Small intestine (tissue), 7 donors: ENCODE results near the gene TGFBI. TPM values are rescaled to one million over a fixed set of nuclear protein-coding genes. Genes with fewer than 3 reads are reported as not detected.

ENCODE experiments used
- DNase-seq, 2 donors: peaks; one replicate each; pipeline versions ENCODE4 v3.0.0 to v3.0.0-alpha.2; 2013
- FAIRE-seq: peaks from 2 replicates; lab custom pipeline; 2012; peaks lifted over from hg19 to GRCh38; lab: Jason Lieb, UNC
- H3K27ac ChIP-seq, 3 donors: one replicate each; pipeline ENCODE4 v1.5.1; 2013; ENCODE audit warnings: low read length in 2 of 3, mild to moderate bottlenecking in 2 of 3, control low read depth in 1 of 3, inconsistent platforms in 1 of 3, low read depth in 1 of 3, moderate library complexity in 1 of 3
- H3K27me3 ChIP-seq, 3 donors: one replicate each; pipeline ENCODE4 v1.6.1; 2013; ENCODE audit warnings: low read length in 3 of 3, inconsistent platforms in 1 of 3; ENCODE audit not compliant: control insufficient read depth in 3 of 3, insufficient read depth in 3 of 3
- H3K36me3 ChIP-seq, 3 donors: one replicate each; pipeline ENCODE4 v1.6.1; 2013; ENCODE audit warnings: low read length in 3 of 3, inconsistent platforms in 1 of 3, low read depth in 1 of 3, mild to moderate bottlenecking in 1 of 3, moderate library complexity in 1 of 3; ENCODE audit not compliant: control insufficient read depth in 3 of 3, insufficient read depth in 2 of 3
- H3K4me1 ChIP-seq, 3 donors: one replicate each; pipeline ENCODE4 v1.6.1; 2013; ENCODE audit warnings: low read length in 2 of 3, inconsistent platforms in 1 of 3, low read depth in 1 of 3, mild to moderate bottlenecking in 1 of 3, moderate library complexity in 1 of 3; ENCODE audit not compliant: control insufficient read depth in 3 of 3, insufficient read depth in 2 of 3
- H3K4me3 ChIP-seq, 3 donors: one replicate each; pipeline ENCODE4 v1.5.1; 2013; ENCODE audit warnings: low read length in 3 of 3, control low read depth in 1 of 3, inconsistent platforms in 1 of 3, low read depth in 1 of 3, mild to moderate bottlenecking in 1 of 3, moderate library complexity in 1 of 3
- H3K9me3 ChIP-seq, 2 donors: one replicate each; pipeline ENCODE4 v1.6.1; 2013; ENCODE audit warnings: low read depth in 1 of 2, low read length in 1 of 2; ENCODE audit not compliant: control insufficient read depth in 2 of 2, insufficient read depth in 1 of 2
- WGBS, 3 donors: extraction: QIAGEN DNeasy Blood & Tissue Kit; methylation state at CpG; one replicate each; pipeline ENCODE4 v1.1.7; 2013; 5-methylcytosine and 5-hydroxymethylcytosine counted together
- polyA plus RNA-seq, 4 donors: library from polyadenylated mRNA; stranded (reverse) in 3 of 4; unstranded in 1 of 4; fragments of 200-250 nt in 3 of 4; fragments of 120-200 nt in 1 of 4; gene quantifications; one replicate each; pipeline versions ENCODE4 v1.2.1 to v1.2.3, GENCODE V29; 2013
- donor health status: healthy with polysubstance abuse.
- donor health status: control.
- donor health status: control.
- donor health status: Bipolar disorder and iron deficiency.
- donor health status: healthy.

Gene TGFBI
- polyA plus RNA-seq, 4 donors, result 4.2 to 114 (median 48.3) TPM

DNA sequence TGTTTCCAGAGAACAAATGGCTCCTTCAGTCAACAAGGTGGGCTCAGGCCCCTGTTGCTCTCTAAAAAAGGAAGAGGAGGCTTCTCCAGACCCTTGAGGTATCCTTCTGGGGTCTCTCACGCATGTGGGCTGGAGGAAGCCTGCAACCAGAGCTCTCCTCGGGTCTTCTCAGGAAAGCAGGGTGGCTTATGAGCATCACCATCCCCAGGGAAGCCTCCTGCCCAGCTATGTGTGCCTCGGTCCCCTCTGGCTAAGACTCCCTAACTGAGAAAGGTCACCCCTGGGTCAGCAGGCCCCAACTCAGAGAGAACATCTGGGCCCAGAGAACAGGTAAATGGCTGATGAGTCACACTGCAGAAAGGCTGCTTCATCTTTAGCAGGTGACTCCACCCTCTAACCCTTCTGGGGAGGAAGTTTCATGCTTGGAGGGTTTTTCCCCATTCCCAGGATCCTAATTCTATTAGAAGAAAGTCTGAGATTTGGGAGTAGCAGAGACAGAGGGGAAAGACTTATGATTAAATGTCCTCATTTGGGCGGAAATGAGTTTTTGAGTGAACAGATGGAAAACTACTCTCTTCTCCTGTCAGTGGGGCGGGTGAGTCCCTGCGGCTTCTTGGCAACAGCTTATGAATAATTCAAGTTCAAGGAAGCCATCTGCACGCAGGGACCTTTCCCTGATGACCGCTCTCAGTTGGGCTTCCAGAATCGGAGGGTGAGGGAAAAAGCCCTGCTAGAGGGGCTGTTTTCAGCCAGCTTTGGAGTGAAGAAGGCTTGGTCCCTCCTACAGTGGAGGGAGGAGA is 41.9 kb downstream of the TGFBI start:
- DNase-seq (no peak), FAIRE-seq (no peak)
- Histone ChIP-seq H3K9me3 (peaks cover 0 to 3% of the 10 kb centered on the region in 2 donors), H3K4me1 (peaks cover 0 to 7% (median 3%) of the 10 kb centered on the region in 3 donors), H3K27ac (no peak overlapping the region), H3K36me3 (no peaks in the 10 kb centered on the region), H3K4me3 (no peak overlapping the region), H3K27me3 (no peaks in the 10 kb centered on the region)
- WGBS, 3 donors, result 76 to 93% (median 76%) methylated on average over 9 of the region's 9 CpGs

DNA sequence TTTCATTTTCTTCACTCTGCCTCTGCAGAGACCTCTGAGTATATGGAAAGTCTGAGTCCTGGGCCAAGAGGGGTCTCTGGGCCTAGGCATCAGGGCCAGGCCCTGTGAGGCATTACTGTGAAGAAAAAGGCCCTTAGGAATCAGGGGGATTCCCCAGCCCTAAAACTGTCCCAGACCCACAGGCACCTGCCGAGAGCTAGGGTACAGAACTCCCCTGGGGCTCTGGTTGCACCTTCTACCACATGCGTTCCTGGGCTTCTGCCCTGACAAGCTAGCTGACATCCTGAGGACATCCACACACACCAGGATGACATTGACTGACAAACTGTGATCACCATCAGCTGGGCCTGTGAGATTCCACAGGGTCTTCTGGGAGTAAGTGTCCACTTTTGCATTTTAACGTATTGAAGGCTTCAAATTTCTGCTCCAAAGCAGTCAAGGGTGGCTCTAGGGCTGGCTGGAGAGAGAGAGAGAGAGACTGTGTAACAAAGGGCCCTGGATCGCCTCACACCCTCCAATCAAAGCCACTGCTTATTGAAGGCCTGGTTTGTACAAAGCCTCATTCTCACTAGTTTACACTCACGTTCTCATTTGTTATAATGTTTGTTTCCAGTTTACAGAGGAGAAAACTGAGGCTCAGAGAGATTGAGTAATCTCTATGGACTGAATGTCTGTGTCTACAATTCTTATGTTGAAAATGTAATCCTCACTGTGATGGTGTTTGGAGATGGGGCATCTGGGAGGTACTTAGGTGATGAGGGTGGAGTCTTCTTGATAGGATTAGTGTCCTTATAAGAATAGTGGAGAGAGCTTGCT is 45.1 kb downstream of the TGFBI start:
- 88 to 92% (median 90%) methylated on average over 5 of the region's 5 CpGs for WGBS, 3 donors
- H3K4me1 ChIP-seq, result peaks cover 0 to 7% (median 3%) of the 10 kb centered on the region in 3 donors
- FAIRE-seq (no peak), DNase-seq (no peak)
- peaks cover 0 to 3% of the 10 kb centered on the region in 2 donors for H3K9me3 ChIP-seq
- H3K36me3 ChIP-seq, result no peaks in the 10 kb centered on the region
- no peaks in the 10 kb centered on the region for H3K27me3 ChIP-seq
- no peak overlapping the region for H3K27ac ChIP-seq
- no peak overlapping the region for H3K4me3 ChIP-seq

DNA sequence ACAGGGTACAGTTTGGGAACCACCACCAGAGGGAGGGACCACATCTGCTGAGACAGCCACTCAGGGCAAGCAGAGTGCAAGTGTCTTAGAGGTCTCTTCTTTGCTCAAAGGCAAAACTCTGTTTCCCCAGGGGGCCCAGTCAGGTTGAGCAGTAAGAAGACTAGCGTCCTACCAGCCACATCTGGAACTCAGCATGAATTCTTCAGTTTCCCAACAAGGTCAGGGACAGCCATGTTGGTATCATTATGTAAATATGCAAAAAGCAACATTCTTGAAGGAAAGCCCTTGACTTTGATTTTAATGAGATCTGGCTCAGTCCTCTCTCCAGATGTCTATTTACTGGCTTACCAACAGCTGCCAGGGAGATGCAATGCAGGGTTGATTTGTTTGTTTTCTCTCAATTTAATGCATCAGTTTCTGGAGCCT is 46.7 kb downstream of the TGFBI start:
- Histone ChIP-seq H3K27me3 (peaks cover 0 to 2% (median 0%) of the 10 kb centered on the region in 3 donors), H3K4me1 (peaks cover 0 to 9% (median 3%) of the 10 kb centered on the region in 3 donors), H3K4me3 (no peak overlapping the region), H3K36me3 (no peaks in the 10 kb centered on the region), H3K9me3 (no peaks in the 10 kb centered on the region), H3K27ac (no peak overlapping the region)
- DNase-seq (no peak), FAIRE-seq (no peak)
- 53 to 72% (median 63%) methylated on average over 1 of the region's 1 CpG for WGBS, 3 donors

DNA sequence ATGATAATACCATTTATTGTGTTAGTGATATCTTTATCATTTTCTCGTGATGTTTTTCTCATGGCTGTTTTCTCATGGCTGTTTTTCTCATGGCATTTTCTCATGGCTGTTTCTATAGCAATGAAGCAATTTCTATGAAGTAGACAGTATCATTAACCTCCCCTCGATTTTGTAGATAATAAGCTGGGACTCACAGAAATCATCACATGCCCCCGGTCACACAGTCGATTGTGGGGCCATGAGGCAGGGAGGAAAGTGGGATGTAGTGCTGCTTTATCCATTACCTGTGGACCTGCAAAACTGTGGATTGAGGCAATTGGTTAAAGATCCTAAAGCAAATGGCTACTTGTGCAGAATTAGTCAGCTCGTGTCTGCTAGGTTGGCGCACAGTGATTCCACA is 47.3 kb downstream of the TGFBI start:
- Histone ChIP-seq H3K9me3 (no peaks in the 10 kb centered on the region), H3K27me3 (peaks cover 0 to 2% (median 0%) of the 10 kb centered on the region in 3 donors), H3K27ac (no peak overlapping the region), H3K4me1 (peaks cover 0 to 4% (median under 1%) of the 10 kb centered on the region in 3 donors), H3K36me3 (no peaks in the 10 kb centered on the region), H3K4me3 (no peak overlapping the region)
- WGBS, 3 donors, result 71 to 78% (median 73%) methylated on average over 6 of the region's 6 CpGs
- no peak for DNase-seq
- FAIRE-seq, result no peak

DNA sequence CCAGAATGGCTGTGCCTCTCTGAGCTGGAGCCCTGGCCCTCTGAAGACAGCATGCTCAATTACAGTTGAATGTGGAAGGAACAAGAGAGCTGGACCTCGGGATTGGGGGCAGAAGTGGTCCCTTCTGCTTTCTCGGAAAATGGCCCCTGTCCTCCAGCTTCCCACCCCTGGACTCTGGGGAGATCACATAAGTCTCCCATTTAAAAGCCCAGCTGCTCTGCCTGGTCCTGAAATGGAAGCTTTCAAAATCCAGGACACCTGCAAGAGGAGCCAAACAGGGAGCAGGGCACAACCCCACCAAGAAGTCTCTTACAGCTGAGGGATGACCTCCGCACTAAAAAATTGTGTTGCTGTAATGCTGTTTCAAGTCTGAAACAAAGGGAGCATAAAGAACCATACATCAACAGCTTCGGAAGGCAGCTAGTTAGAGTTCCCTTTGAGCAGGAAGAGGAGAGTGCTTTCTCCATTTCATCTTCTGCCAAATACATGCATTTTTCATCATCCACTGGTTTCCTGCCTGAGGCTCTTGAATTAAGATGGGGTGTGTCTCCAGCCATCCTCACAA is 48.2 kb downstream of the TGFBI start:
- Histone ChIP-seq H3K9me3 (no peaks in the 10 kb centered on the region), H3K36me3 (no peaks in the 10 kb centered on the region), H3K27me3 (peaks cover 0 to 2% (median 0%) of the 10 kb centered on the region in 3 donors), H3K27ac (no peak overlapping the region), H3K4me1 (peaks cover 0 to 4% (median 0%) of the 10 kb centered on the region in 3 donors), H3K4me3 (no peak overlapping the region)
- DNase-seq, result no peak
- 87 to 93% (median 91%) methylated on average over 4 of the region's 4 CpGs for WGBS, 3 donors
- no peak for FAIRE-seq

DNA sequence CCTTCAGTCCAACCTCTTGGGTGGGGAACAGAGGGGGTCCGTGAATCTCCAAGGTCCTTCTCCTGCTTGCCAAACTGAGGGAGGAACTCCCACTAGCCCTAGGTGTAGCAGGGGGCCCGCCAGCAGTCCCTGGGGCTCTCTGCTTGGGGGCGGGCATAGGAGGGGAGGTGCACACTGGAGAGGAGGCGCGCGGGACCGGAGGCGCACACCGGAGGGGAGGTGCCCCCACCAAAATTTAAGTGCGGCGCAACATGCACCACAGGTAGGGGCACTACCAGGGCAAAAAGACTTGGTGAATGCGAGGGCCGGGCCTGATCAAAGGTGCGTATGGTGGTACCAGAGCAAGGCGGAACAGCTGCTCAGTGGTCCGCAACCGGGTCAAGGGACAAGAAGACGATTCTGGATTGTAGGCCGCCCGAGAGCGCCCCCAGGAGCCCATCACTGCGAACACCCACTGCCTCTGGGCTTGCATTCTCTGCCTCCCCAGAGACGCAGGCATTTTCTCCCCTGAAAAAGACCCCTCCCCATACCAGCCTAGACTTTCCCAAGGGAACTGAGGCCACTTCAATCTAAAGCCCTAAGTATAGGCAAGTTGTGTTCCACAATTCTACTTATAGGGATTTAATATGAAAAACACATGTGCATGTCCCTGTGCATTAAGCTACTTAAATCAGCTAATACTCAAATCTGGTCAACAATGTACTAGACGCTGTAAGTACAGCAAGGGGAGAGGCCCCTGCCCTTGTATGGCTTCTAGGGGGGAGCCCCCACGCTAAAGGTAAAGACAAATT is 50.6 kb downstream of the TGFBI start:
- WGBS, 3 donors, result 59 to 87% (median 76%) methylated on average over 24 to 25 of the region's 25 CpGs
- no peaks in the 10 kb centered on the region for H3K9me3 ChIP-seq
- peaks cover 0 to 4% (median 0%) of the 10 kb centered on the region in 3 donors for H3K4me1 ChIP-seq
- H3K4me3 ChIP-seq, result peak overlapping the region in 1 of 3 donors; percentile 54
- DNase-seq (no peak), FAIRE-seq (no peak)
- H3K27ac ChIP-seq, result no peak overlapping the region
- H3K36me3 ChIP-seq, result no peaks in the 10 kb centered on the region
- peaks cover 0 to 2% (median 0%) of the 10 kb centered on the region in 3 donors for H3K27me3 ChIP-seq

DNA sequence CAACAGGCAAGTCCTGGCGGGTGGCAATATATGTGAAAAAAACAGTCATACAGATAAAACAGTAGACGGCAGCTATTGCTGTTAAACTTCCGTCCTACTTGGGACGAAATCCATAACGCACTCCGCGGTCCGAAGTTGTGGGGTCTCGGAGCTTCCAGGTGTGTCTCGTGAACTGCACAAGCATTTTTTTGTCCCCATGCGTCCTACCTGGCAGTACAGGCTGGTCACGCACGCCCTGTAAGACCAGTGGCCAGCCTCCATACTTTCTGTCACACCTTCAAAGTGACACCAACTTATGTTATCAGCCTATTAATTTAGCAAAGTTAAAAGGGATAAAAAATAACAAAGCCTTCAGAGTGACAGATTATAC is 51.3 kb downstream of the TGFBI start:
- Histone ChIP-seq H3K4me3 (peak overlapping the region in 2 of 3 donors; percentile 48 to 54), H3K27ac (peak overlapping the region in 1 of 3 donors; percentile 64), H3K27me3 (peaks cover 0 to 2% (median 0%) of the 10 kb centered on the region in 3 donors), H3K36me3 (no peaks in the 10 kb centered on the region), H3K4me1 (peaks cover 0 to 4% (median 0%) of the 10 kb centered on the region in 3 donors), H3K9me3 (no peaks in the 10 kb centered on the region)
- FAIRE-seq (no peak), DNase-seq (no peak)
- WGBS, 3 donors, result 16 to 50% (median 42%) methylated on average over 13 of the region's 13 CpGs
